Left ventricle myocardium inferior (tissue), 1 donor: ENCODE data around the gene ZNF620. TPM values are rescaled to one million over a fixed set of nuclear protein-coding genes. Genes with fewer than 3 reads are reported as not detected.

Experiments
- DNase-seq: peaks from one replicate; pipeline ENCODE4 v3.0.0-alpha.2; 2020
- H3K27ac ChIP-seq: fragments of 200-600 bp; replicated peaks from 2 replicates; pipeline ENCODE4 v1.8.0; 2021
- H3K27me3 ChIP-seq: fragments of 200-600 bp; 2 replicates; pipeline ENCODE4 v1.8.0; 2021; ENCODE audit warnings: low read depth
- H3K36me3 ChIP-seq: fragments of 200-600 bp; 2 replicates; pipeline ENCODE4 v1.8.0; 2021
- H3K4me1 ChIP-seq: fragments of 200-600 bp; 2 replicates; pipeline ENCODE4 v1.8.0; 2021
- H3K4me3 ChIP-seq: fragments of 200-600 bp; 2 replicates; pipeline ENCODE4 v1.8.0; 2021; ENCODE audit warnings: mild to moderate bottlenecking, moderate library complexity
- H3K9me3 ChIP-seq: fragments of 200-600 bp; replicated peaks from 2 replicates; pipeline ENCODE4 v1.8.0; 2021
- CTCF ChIP-seq: fragments of 200-600 bp; IDR thresholded peaks from 2 replicates; pipeline ENCODE4 v1.8.0; 2021; ENCODE audit warnings: antibody characterized with exemption, mild to moderate bottlenecking, borderline replicate concordance
- intact Hi-C: fragments of 100-400 bp; cut with micrococcal nuclease; formaldehyde crosslinking; loops from one replicate; pipeline ENCODE4 v1.11.0; 2022
- total RNA-seq: library from RNA; stranded (reverse); fragmentation: NEBNext Ultra II Directional; extraction: Animal tissue kit (Norgen Biotek cat#: 25700); gene quantifications from one replicate; pipeline ENCODE4 v1.2.1, GENCODE V29; 2021
- donor health status: DM: no; HTN: yes; CAD: no; lungs with severe emphysema.

Gene ZNF620
- total RNA-seq, 1 donor from 2014 or later, result 2.3 TPM

- H3K27me3 ChIP-seq, result no peaks in the 10 kb centered on the region
- intact Hi-C loops, result no loop called here
- TF ChIP-seq CTCF, result no peak
- H3K27ac ChIP-seq, result peak overlapping the region; percentile 84
- H3K4me1 ChIP-seq, result peaks cover 27% of the 10 kb centered on the region
- H3K9me3 ChIP-seq, result no peaks in the 10 kb centered on the region
- no peak for DNase-seq
- H3K36me3 ChIP-seq, result peaks cover 6% of the 10 kb centered on the region
- peak overlapping the region; percentile 81 for H3K4me3 ChIP-seq
Measured at GRCh38 chr3:40504636-40505430, 1.0 kb upstream of the ZNF620 start.

GRCh38 chr3:40511031-40511718 is 5.3 kb downstream of the ZNF620 start:
- no peak overlapping the region for H3K27ac ChIP-seq
- intact Hi-C loops, result no loop called here
- H3K27me3 ChIP-seq, result no peaks in the 10 kb centered on the region
- peaks cover 55% of the 10 kb centered on the region for H3K36me3 ChIP-seq
- no peaks in the 10 kb centered on the region for H3K9me3 ChIP-seq
- TF ChIP-seq CTCF, result no peak
- no peak overlapping the region for H3K4me3 ChIP-seq
- H3K4me1 ChIP-seq, result peaks cover 7% of the 10 kb centered on the region
- no peak for DNase-seq

DNA sequence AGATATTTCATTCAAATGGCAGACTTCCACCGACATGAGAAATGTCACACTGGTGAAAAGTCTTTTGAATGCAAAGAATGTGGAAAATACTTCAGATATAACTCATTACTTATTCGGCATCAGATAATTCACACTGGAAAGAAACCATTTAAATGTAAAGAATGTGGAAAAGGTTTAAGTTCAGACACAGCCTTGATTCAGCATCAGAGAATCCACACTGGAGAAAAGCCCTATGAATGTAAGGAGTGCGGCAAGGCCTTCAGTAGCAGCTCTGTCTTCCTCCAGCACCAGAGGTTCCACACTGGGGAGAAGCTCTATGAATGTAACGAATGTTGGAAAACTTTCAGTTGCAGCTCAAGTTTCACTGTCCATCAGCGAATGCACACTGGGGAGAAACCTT is 10.4 kb downstream of the ZNF620 start:
- H3K27me3 ChIP-seq, result no peaks in the 10 kb centered on the region
- H3K4me1 ChIP-seq, result no peaks in the 10 kb centered on the region
- DNase-seq, result no peak
- H3K27ac ChIP-seq, result no peak overlapping the region
- intact Hi-C loops, result no loop called here
- H3K9me3 ChIP-seq, result peaks cover 7% of the 10 kb centered on the region
- peaks cover 43% of the 10 kb centered on the region for H3K36me3 ChIP-seq
- no peak for TF ChIP-seq CTCF
- H3K4me3 ChIP-seq, result no peak overlapping the region

DNA sequence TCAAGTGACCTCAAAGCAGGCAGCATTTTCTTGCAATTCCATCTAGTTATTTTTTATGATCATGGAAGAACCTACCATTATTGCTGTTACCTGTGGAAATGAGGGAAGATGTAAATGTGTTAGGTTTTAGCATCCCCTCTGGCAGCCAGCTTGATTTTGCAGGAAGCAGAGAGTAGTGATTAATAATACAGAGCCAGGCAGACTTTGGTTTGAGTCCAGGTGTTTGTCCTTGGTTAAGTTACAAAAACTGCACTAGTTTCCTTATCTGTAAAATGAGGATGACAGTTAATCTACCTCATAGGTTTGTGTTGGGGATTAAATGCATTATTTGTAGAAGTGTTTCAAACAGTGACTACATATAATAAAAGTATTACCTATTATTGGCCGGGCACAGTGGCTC is 12.2 kb downstream of the ZNF620 start:
- no peaks in the 10 kb centered on the region for H3K4me1 ChIP-seq
- H3K36me3 ChIP-seq, result peaks cover 25% of the 10 kb centered on the region
- H3K9me3 ChIP-seq, result peaks cover 7% of the 10 kb centered on the region
- no peak overlapping the region for H3K4me3 ChIP-seq
- DNase-seq, result no peak
- no peak for TF ChIP-seq CTCF
- no peaks in the 10 kb centered on the region for H3K27me3 ChIP-seq
- intact Hi-C loops, result no loop called here
- no peak overlapping the region for H3K27ac ChIP-seq

GRCh38 chr3:40518848-40519247 is 13.0 kb downstream of the ZNF620 start:
- TF ChIP-seq CTCF, result no peak
- no peak for DNase-seq
- no peaks in the 10 kb centered on the region for H3K27me3 ChIP-seq
- peaks cover 2% of the 10 kb centered on the region for H3K4me1 ChIP-seq
- H3K27ac ChIP-seq, result no peak overlapping the region
- intact Hi-C loops, result no loop called here
- peaks cover 20% of the 10 kb centered on the region for H3K36me3 ChIP-seq
- H3K4me3 ChIP-seq, result no peak overlapping the region
- peaks cover 7% of the 10 kb centered on the region for H3K9me3 ChIP-seq
